Ovary (tissue), 9 donors: ENCODE results near the gene HTR3A. TPM values are rescaled to one million over a fixed set of nuclear protein-coding genes. Genes with fewer than 3 reads are reported as not detected.

Experiments used
- DNase-seq, 5 donors: peaks; one replicate each; pipeline ENCODE4 v3.0.0-alpha.2; 2019 to 2020
- H3K27ac ChIP-seq, 2 donors: fragments of 200-600 bp; one replicate each; pipeline versions ENCODE4 v1.5.1 to v1.8.0; 2019 to 2022
- H3K27me3 ChIP-seq: fragments of 200-600 bp; one replicate; pipeline ENCODE4 v1.8.0; 2022
- H3K36me3 ChIP-seq: fragments of 200-600 bp; sonication (generic); one replicate; pipeline ENCODE4 v1.5.1; 2019
- H3K4me1 ChIP-seq: one replicate; pipeline ENCODE4 v1.8.1; 2013; ENCODE audit warnings: mild to moderate bottlenecking, moderate library complexity; ENCODE audit not compliant: insufficient read depth
- H3K4me3 ChIP-seq: fragments of 200-600 bp; sonication (generic); one replicate; pipeline ENCODE4 v1.5.1; 2017
- H3K9me3 ChIP-seq, 2 donors: fragments of 200-600 bp in 1 of 2; sonication (generic) in 1 of 2; one replicate each; pipeline versions ENCODE4 v1.5.1 to v1.8.1; 2013 to 2019; ENCODE audit warnings: mild to moderate bottlenecking in 1 of 2, moderate library complexity in 1 of 2
- CTCF ChIP-seq, 3 donors: fragments of 450-650 bp in 2 of 3; fragments of 200-600 bp in 1 of 3; IDR thresholded peaks; one replicate each; pipeline versions ENCODE4 v1.5.1 to v1.8.0; 2016 to 2022; ENCODE audit warnings: antibody characterized with exemption in 3 of 3, mild to moderate bottlenecking in 1 of 3
- EP300 ChIP-seq: sonication (generic); formaldehyde crosslinking; IDR thresholded peaks from one replicate; pipeline ENCODE4 v1.6.1; 2017; ENCODE audit warnings: antibody characterized with exemption
- POLR2A ChIP-seq: fragments of 450-650 bp; IDR thresholded peaks from one replicate; pipeline ENCODE4 v1.6.1; 2017; ENCODE audit warnings: antibody characterized with exemption, mild to moderate bottlenecking, moderate library complexity
- WGBS, 3 donors: extraction: QIAGEN DNeasy Blood & Tissue Kit in 1 of 3; methylation state at CpG; one replicate each; pipeline versions ENCODE4 v1.1.5 to v1.1.7; 2013 to 2017; 5-methylcytosine and 5-hydroxymethylcytosine counted together
- intact Hi-C, 4 donors: fragments of 100-400 bp; cut with DNase I; formaldehyde crosslinking; loops; one replicate each; pipeline versions ENCODE4 v1.11.0 to v1.15.1; 2022 to 2023
- polyA plus RNA-seq, 2 donors: library from polyadenylated mRNA; stranded (reverse); fragments of 200-250 nt in 1 of 2; fragments of 350-450 nt in 1 of 2; fragmentation: Illumina TruSeq in 1 of 2; extraction: RNeasy Lipid Tissue Mini Kit (QIAGEN cat#74804) in 1 of 2; gene quantifications; one replicate each; pipeline ENCODE4 v1.2.3, GENCODE V29; 2013 to 2014
- total RNA-seq, 7 donors: library from RNA; depleted of rRNA in 2 of 7; stranded (reverse); fragments of >200 nt in 2 of 7; fragmentation: NEBNext Ultra II Directional in 3 of 7; extraction: Animal tissue kit (Norgen Biotek cat#: 25700) in 3 of 7; gene quantifications; one replicate each; pipeline versions ENCODE4 v1.1.0 to v1.2.4, GENCODE V29; 2016 to 2023
- donor health status: DM: no; HTN: no; CAD: no; lungs with moderate emphysema.
- donor health status: DM: no; HTN: no; CAD: no.
- donor health status: Bipolar disorder and iron deficiency.
- donor health status: DM: yes; HTN: yes; CAD: no.
- donor health status: DM: no; HTN: no; CAD: no.
- donor health status: DM: yes; HTN: yes; CAD: no.

Gene HTR3A
- total and polyA plus RNA-seq, 9 donors = not detected

GRCh38 chr11:114015117-114015516 is 40.2 kb downstream of the HTR3A start:
- no peak overlapping the region for H3K27ac ChIP-seq
- no peak for DNase-seq
- intact Hi-C loops = no loop called here
- no peaks in the 10 kb centered on the region for H3K36me3 ChIP-seq
- no peak overlapping the region for H3K4me3 ChIP-seq
- no peak for TF ChIP-seq POLR2A
- TF ChIP-seq CTCF (IDR thresholded peaks at IDR 0.05) = no peak
- no peak for TF ChIP-seq EP300
- no peaks in the 10 kb centered on the region for H3K9me3 ChIP-seq
- WGBS, 3 donors = 54 to 55% (median 55%) methylated on average over 6 of the region's 6 CpGs
- no peaks in the 10 kb centered on the region for H3K4me1 ChIP-seq
- no peaks in the 10 kb centered on the region for H3K27me3 ChIP-seq

GRCh38 chr11:114016986-114017385 is 42.1 kb downstream of the HTR3A start:
- TF ChIP-seq CTCF (IDR thresholded peaks at IDR 0.05) = no peak
- TF ChIP-seq POLR2A = no peak
- no peak for TF ChIP-seq EP300
- no peaks in the 10 kb centered on the region for H3K4me1 ChIP-seq
- WGBS, 3 donors = 93 to 98% (median 95%) methylated on average over 2 of the region's 2 CpGs
- intact Hi-C loops = no loop called here
- no peak overlapping the region for H3K4me3 ChIP-seq
- no peaks in the 10 kb centered on the region for H3K27me3 ChIP-seq
- DNase-seq = no peak
- H3K36me3 ChIP-seq = no peaks in the 10 kb centered on the region
- no peaks in the 10 kb centered on the region for H3K9me3 ChIP-seq
- H3K27ac ChIP-seq = no peak overlapping the region

GRCh38 chr11:114017723-114018122 is 42.8 kb downstream of the HTR3A start:
- Histone ChIP-seq H3K4me3 (no peak overlapping the region), H3K36me3 (no peaks in the 10 kb centered on the region), H3K27ac (no peak overlapping the region), H3K4me1 (no peaks in the 10 kb centered on the region), H3K9me3 (no peaks in the 10 kb centered on the region), H3K27me3 (no peaks in the 10 kb centered on the region)
- no peak for DNase-seq
- TF ChIP-seq CTCF (IDR thresholded peaks at IDR 0.05) (no peak), EP300 (no peak), POLR2A (no peak)
- intact Hi-C loops = no loop called here
- 43 to 48% (median 46%) methylated on average over 2 of the region's 2 CpGs for WGBS, 3 donors

- Histone ChIP-seq H3K4me3 (no peak overlapping the region), H3K36me3 (no peaks in the 10 kb centered on the region), H3K9me3 (no peaks in the 10 kb centered on the region), H3K27ac (no peak overlapping the region), H3K4me1 (no peaks in the 10 kb centered on the region), H3K27me3 (no peaks in the 10 kb centered on the region)
- TF ChIP-seq CTCF (IDR thresholded peaks at IDR 0.05) (no peak), POLR2A (no peak), EP300 (no peak)
- WGBS, 3 donors = 85 to 86% (median 86%) methylated on average over 3 of the region's 3 CpGs
- intact Hi-C loops = no loop called here
- no peak for DNase-seq
Observed at GRCh38 chr11:114019046-114019445, 44.1 kb downstream of the HTR3A start.

- Histone ChIP-seq H3K27ac (no peak overlapping the region), H3K27me3 (no peaks in the 10 kb centered on the region), H3K9me3 (no peaks in the 10 kb centered on the region), H3K4me3 (no peak overlapping the region), H3K4me1 (no peaks in the 10 kb centered on the region), H3K36me3 (no peaks in the 10 kb centered on the region)
- no peak for TF ChIP-seq EP300
- no peak for TF ChIP-seq POLR2A
- TF ChIP-seq CTCF (IDR thresholded peaks at IDR 0.05) = no peak
- no peak for DNase-seq
- 77 to 81% (median 81%) methylated on average over 5 of the region's 5 CpGs for whole genome bisulfite sequencing, 3 donors
- intact Hi-C loops = no loop called here
Observed at GRCh38 chr11:114019574-114019973, 44.7 kb downstream of the HTR3A start.
